Astrocyte of the spinal cord (primary cell): Measurements from ENCODE around the gene KIF23.
A peak's percentile ranks its signal among the peaks of the same experiment; 100 is the strongest.

Experiments
- DNase-seq: peaks from one replicate; pipeline ENCODE4 v3.0.0; 2011; ENCODE audit warnings: low read depth, low spot score
- H3K4me3 ChIP-seq: 2 replicates; pipeline ENCODE4 v1.5.1; 2011; ENCODE audit warnings: low read depth, mild to moderate bottlenecking, low read length, moderate library complexity
- CTCF ChIP-seq: IDR thresholded peaks from 2 replicates; pipeline ENCODE4 v1.5.1; 2012; ENCODE audit warnings: low read depth, mild to moderate bottlenecking, low read length, inconsistent platforms
- in situ Hi-C: cut with HindIII; loops from 2 replicates; pipeline ENCODE4 v1.10.0; 2017; ENCODE audit warnings: low sequenced_read_pairs

KIF23 gene

GRCh38 chr15:69459066-69459465 lies 44.9 kb downstream of the KIF23 start:
- no peak for TF ChIP-seq CTCF
- in situ Hi-C loops: no loop called here
- no peak for DNase-seq
- H3K4me3 ChIP-seq: no peak overlapping the region

- in situ Hi-C loops: no loop called here
- no peak for DNase-seq
- TF ChIP-seq CTCF: no peak
- no peak overlapping the region for H3K4me3 ChIP-seq
These were observed 46.3 kb downstream of the KIF23 start for GRCh38 chr15:69460481-69460880.

- TF ChIP-seq CTCF: no peak
- peak overlapping the region; percentile 48 for H3K4me3 ChIP-seq
- no peak for DNase-seq
- in situ Hi-C loops: no loop called here
These were observed 47.9 kb downstream of the KIF23 start for GRCh38 chr15:69462030-69462492.

GRCh38 chr15:69462493-69463181 lies 48.5 kb downstream of the KIF23 start:
- peak; percentile 99 for DNase-seq
- in situ Hi-C loops: no loop called here
- TF ChIP-seq CTCF: peak; percentile 88
- peak overlapping the region; percentile 48 for H3K4me3 ChIP-seq

- TF ChIP-seq CTCF: no peak
- peak overlapping the region; percentile 48 for H3K4me3 ChIP-seq
- in situ Hi-C loops: no loop called here
- DNase-seq: peak; percentile 18
These were observed 49.1 kb downstream of the KIF23 start for GRCh38 chr15:69463182-69463756.

- TF ChIP-seq CTCF: no peak
- in situ Hi-C loops: no loop called here
- DNase-seq: no peak
- no peak overlapping the region for H3K4me3 ChIP-seq
These were observed 51.1 kb downstream of the KIF23 start for GRCh38 chr15:69465253-69465652.
